Liver (tissue), 9 donors: ENCODE measurements around the gene ARMH1. TPM values are rescaled to one million over a fixed set of nuclear protein-coding genes. Genes with fewer than 3 reads are reported as not detected.

Experiments used
- DNase-seq: peaks from one replicate; pipeline ENCODE4 v3.0.0-alpha.2; 2017; ENCODE audit warnings: low spot score
- H3K27ac ChIP-seq, 2 donors: one replicate each; pipeline ENCODE4 v1.7.0; 2013; ENCODE audit warnings: inconsistent platforms in 2 of 2, low read length in 2 of 2, control low read depth in 1 of 2, low read depth in 1 of 2, mild to moderate bottlenecking in 1 of 2
- H3K27me3 ChIP-seq, 4 donors: one replicate each; pipeline versions ENCODE4 v1.6.1 to v1.7.0; 2013; ENCODE audit warnings: low read length in 3 of 4, inconsistent platforms in 1 of 4, mild to moderate bottlenecking in 1 of 4, moderate library complexity in 1 of 4; ENCODE audit not compliant: control insufficient read depth in 4 of 4, insufficient read depth in 4 of 4
- H3K36me3 ChIP-seq, 4 donors: one replicate each; pipeline versions ENCODE4 v1.6.1 to v1.7.0; 2013; ENCODE audit warnings: low read length in 3 of 4, mild to moderate bottlenecking in 3 of 4, low read depth in 1 of 4, moderate library complexity in 1 of 4; ENCODE audit not compliant: control insufficient read depth in 4 of 4, insufficient read depth in 3 of 4
- H3K4me1 ChIP-seq, 4 donors: one replicate each; pipeline versions ENCODE4 v1.6.1 to v1.7.0; 2013; ENCODE audit warnings: low read length in 3 of 4, mild to moderate bottlenecking in 3 of 4, moderate library complexity in 1 of 4; ENCODE audit not compliant: control insufficient read depth in 4 of 4, insufficient read depth in 4 of 4
- H3K4me3 ChIP-seq, 3 donors: one replicate each; pipeline versions ENCODE4 v1.6.1 to v1.7.0; 2013; ENCODE audit warnings: low read length in 3 of 3, control low read depth in 1 of 3, low read depth in 1 of 3, mild to moderate bottlenecking in 1 of 3
- H3K9ac ChIP-seq, 2 donors: one replicate each; pipeline ENCODE4 v1.7.0; 2013; ENCODE audit warnings: low read length in 2 of 2, mild to moderate bottlenecking in 2 of 2, moderate library complexity in 2 of 2, control low read depth in 1 of 2, low read depth in 1 of 2
- H3K9me3 ChIP-seq, 4 donors: one replicate each; pipeline versions ENCODE4 v1.6.1 to v1.7.0; 2013; ENCODE audit warnings: low read length in 3 of 4; ENCODE audit not compliant: control insufficient read depth in 4 of 4
- ATF3 ChIP-seq: IDR thresholded peaks from 2 replicates; pipeline ENCODE4 v1.6.1; 2016; ENCODE audit warnings: antibody characterized with exemption
- EGR1 ChIP-seq, 2 donors: IDR thresholded peaks; 2 replicates each; pipeline ENCODE4 v1.6.1; 2016 to 2018; ENCODE audit warnings: antibody characterized with exemption in 2 of 2, low read depth in 2 of 2
- FOXA1 ChIP-seq: IDR thresholded peaks from 2 replicates; pipeline ENCODE4 v1.6.1; 2016; ENCODE audit warnings: antibody characterized with exemption
- FOXA2 ChIP-seq: IDR thresholded peaks from 2 replicates; pipeline ENCODE4 v1.6.1; 2016; ENCODE audit warnings: antibody characterized with exemption
- GABPA ChIP-seq, 2 donors: IDR thresholded peaks in 1 of 2; conservative IDR thresholded peaks in 1 of 2; 2 replicates each; pipeline ENCODE4 v1.6.1; 2016; ENCODE audit warnings: antibody characterized with exemption in 2 of 2, mild to moderate bottlenecking in 1 of 2, moderate library complexity in 1 of 2
- HNF4A ChIP-seq, 2 donors: conservative IDR thresholded peaks; 2 replicates each; pipeline ENCODE4 v1.6.1; 2016; ENCODE audit warnings: antibody characterized with exemption in 2 of 2, mild to moderate bottlenecking in 2 of 2
- HNF4G ChIP-seq: IDR thresholded peaks from 2 replicates; pipeline ENCODE4 v1.6.1; 2016; ENCODE audit warnings: antibody characterized with exemption
- JUND ChIP-seq, 2 donors: IDR thresholded peaks; 2 replicates each; pipeline ENCODE4 v1.6.1; 2016; ENCODE audit warnings: antibody characterized with exemption in 2 of 2
- MAX ChIP-seq: IDR thresholded peaks from 2 replicates; pipeline ENCODE4 v1.6.1; 2016; ENCODE audit warnings: antibody characterized with exemption
- NR2F2 ChIP-seq: IDR thresholded peaks from 2 replicates; pipeline ENCODE4 v1.6.1; 2016; ENCODE audit warnings: antibody characterized with exemption
- RAD21 ChIP-seq, 2 donors: IDR thresholded peaks; 2 replicates each; pipeline ENCODE4 v1.6.1; 2016; ENCODE audit warnings: antibody characterized with exemption in 2 of 2, mild to moderate bottlenecking in 2 of 2
- RXRA ChIP-seq, 2 donors: IDR thresholded peaks; 2 replicates each; pipeline ENCODE4 v1.6.1; 2017 to 2018; ENCODE audit warnings: antibody characterized with exemption in 2 of 2, mild to moderate bottlenecking in 1 of 2
- TAF1 ChIP-seq: conservative IDR thresholded peaks from 2 replicates; pipeline ENCODE4 v1.6.1; 2016; ENCODE audit warnings: antibody characterized with exemption, mild to moderate bottlenecking
- YY1 ChIP-seq: IDR thresholded peaks from 2 replicates; pipeline ENCODE4 v1.6.1; 2016; ENCODE audit warnings: antibody characterized with exemption, mild to moderate bottlenecking
- ZBTB33 ChIP-seq: IDR thresholded peaks from 2 replicates; pipeline ENCODE4 v1.6.1; 2016; ENCODE audit warnings: antibody characterized with exemption
- whole genome bisulfite sequencing: extraction: QIAGEN DNeasy Blood & Tissue Kit; methylation state at CpG from one replicate; pipeline ENCODE4 v1.1.7; 2013; 5-methylcytosine and 5-hydroxymethylcytosine counted together
- polyA plus RNA-seq, 2 donors: library from polyadenylated mRNA; stranded (reverse) in 1 of 2; unstranded in 1 of 2; fragments of 200-250 nt in 1 of 2; fragments of >200 nt in 1 of 2; fragmentation: Nextera tagmentation in 1 of 2; extraction: Ambion mirVana in 1 of 2; gene quantifications; one replicate each; pipeline versions ENCODE4 v1.2.1 to v1.2.3, GENCODE V29; 2013 to 2015
- total RNA-seq, 2 donors: library from RNA; depleted of rRNA; stranded (reverse); fragments of >200 nt; gene quantifications; one replicate each; pipeline ENCODE4 v1.2.3, GENCODE V29; 2014
- donor health status: healthy.
- donor health status: healthy.
- donor health status: healthy.
- donor health status: healthy.
- donor health status: healthy.

ARMH1 gene
- total and polyA plus RNA-seq, 4 donors, result 2.2 to 20.3 (median 5.5) TPM

- Histone ChIP-seq H3K4me3 (no peak overlapping the region), H3K4me1 (no peaks in the 10 kb centered on the region), H3K27ac (no peak overlapping the region), H3K9ac (no peak overlapping the region), H3K36me3 (no peaks in the 10 kb centered on the region), H3K27me3 (no peaks in the 10 kb centered on the region), H3K9me3 (no peaks in the 10 kb centered on the region)
- no peak for TF ChIP-seq NR2F2
- TF ChIP-seq JUND (IDR thresholded peaks at IDR 0.05), result no peak
- TF ChIP-seq ATF3, result no peak
- no peak for TF ChIP-seq RXRA (IDR thresholded peaks at IDR 0.05)
- TF ChIP-seq HNF4A (conservative IDR thresholded peaks at IDR 0.05), result no peak
- TF ChIP-seq EGR1 (IDR thresholded peaks at IDR 0.05; ENCODE audit: low read depth in 2 of 2), result no peak
- no peak for TF ChIP-seq FOXA1
- no peak for TF ChIP-seq GABPA (IDR thresholded peaks at IDR 0.05 in 1 of 2, conservative IDR thresholded peaks at IDR 0.05 in 1 of 2)
- 96% methylated on average over 2 of the region's 2 CpGs for WGBS
- DNase-seq, result no peak
Measured at GRCh38 chr1:44693159-44693558, 18.6 kb downstream of the ARMH1 start.

- Histone ChIP-seq H3K4me3 (no peak overlapping the region), H3K27me3 (no peaks in the 10 kb centered on the region), H3K36me3 (no peaks in the 10 kb centered on the region), H3K27ac (no peak overlapping the region), H3K4me1 (no peaks in the 10 kb centered on the region), H3K9me3 (no peaks in the 10 kb centered on the region), H3K9ac (no peak overlapping the region)
- WGBS, result 97% methylated on average over 3 of the region's 3 CpGs
- TF ChIP-seq MAX (no peak), ATF3 (no peak), GABPA (IDR thresholded peaks at IDR 0.05 in 1 of 2, conservative IDR thresholded peaks at IDR 0.05 in 1 of 2) (no peak), HNF4G (no peak), JUND (IDR thresholded peaks at IDR 0.05) (no peak), TAF1 (no peak), ZBTB33 (no peak)
- DNase-seq, result no peak
Measured at GRCh38 chr1:44693900-44694299, 19.4 kb downstream of the ARMH1 start.

- WGBS, result 89% methylated on average over 7 of the region's 7 CpGs
- Histone ChIP-seq H3K4me3 (no peak overlapping the region), H3K9ac (no peak overlapping the region), H3K4me1 (no peaks in the 10 kb centered on the region), H3K9me3 (no peaks in the 10 kb centered on the region), H3K27me3 (no peaks in the 10 kb centered on the region), H3K36me3 (no peaks in the 10 kb centered on the region), H3K27ac (no peak overlapping the region)
- DNase-seq, result no peak
- TF ChIP-seq HNF4A (conservative IDR thresholded peaks at IDR 0.05), result peak in 1 of 2 donors; percentile 28
- no peak for TF ChIP-seq YY1
- no peak for TF ChIP-seq FOXA2
- peak in 1 of 2 donors; percentile 50 for TF ChIP-seq RAD21 (IDR thresholded peaks at IDR 0.05)
Measured at GRCh38 chr1:44694863-44695478, 20.5 kb downstream of the ARMH1 start.
